HG03060 (cell line): Measurements from ENCODE around the gene ANKS3.

Source experiments
- ATAC-seq: cut with Tn5 transposase; IDR thresholded peaks from one replicate; pipeline ENCODE4 v1.9.1; 2021; ENCODE audit warnings: low read depth, moderate number of reproducible peaks; ENCODE audit not compliant: unreplicated experiment

Gene ANKS3, protein sequence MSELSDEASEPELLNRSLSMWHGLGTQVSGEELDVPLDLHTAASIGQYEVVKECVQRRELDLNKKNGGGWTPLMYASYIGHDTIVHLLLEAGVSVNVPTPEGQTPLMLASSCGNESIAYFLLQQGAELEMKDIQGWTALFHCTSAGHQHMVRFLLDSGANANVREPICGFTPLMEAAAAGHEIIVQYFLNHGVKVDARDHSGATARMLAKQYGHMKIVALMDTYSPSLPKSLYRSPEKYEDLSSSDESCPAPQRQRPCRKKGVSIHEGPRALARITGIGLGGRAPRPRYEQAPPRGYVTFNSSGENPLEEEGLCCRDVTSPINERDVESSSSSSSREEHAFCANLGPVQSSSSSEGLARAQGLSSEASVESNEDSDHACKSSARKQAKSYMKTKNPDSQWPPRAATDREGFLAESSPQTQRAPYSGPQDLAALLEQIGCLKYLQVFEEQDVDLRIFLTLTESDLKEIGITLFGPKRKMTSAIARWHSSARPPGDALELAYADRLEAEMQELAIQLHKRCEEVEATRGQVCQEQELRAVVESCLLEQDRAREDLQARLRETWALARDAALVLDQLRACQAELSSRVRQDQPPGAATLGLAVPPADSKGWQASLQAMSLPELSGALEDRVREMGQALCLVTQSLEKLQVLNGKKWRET

DNA sequence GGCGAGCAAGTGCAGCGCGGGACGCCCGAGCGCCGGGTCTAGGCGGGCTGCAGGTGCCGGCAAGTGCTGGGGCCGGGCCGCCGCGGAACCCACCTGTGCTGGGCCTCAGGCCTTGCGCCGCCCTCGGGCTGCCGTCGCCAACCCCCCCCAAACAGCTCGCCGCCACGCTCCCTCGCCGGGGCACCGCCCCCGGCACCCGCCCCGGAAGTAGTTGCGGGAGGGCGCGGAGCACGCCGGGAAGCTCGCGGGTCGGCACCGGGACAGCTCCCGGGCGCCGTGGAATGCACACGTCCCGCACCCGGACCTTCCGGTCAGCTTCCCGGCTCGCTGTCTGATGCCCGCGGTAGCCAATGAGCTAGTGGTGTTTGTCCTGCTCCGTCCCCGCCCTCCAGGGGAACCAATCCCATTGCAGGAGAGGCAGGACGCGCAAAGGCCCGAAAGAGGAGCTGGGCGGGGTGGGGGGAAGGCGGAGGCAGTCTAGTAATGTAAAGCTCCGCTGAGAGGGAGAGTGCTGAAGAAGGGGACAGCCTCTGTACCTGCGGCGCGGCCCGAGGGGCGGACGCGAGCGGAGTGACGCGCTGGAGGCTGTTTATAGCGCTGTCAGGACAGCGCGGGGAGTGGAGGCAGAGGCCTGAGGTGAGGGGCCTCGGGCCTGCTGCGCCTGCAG is at the start of gene ANKS3, which contains the start of gene DNAAF8:
TSS of gene ANKS3 (minus strand) at position 209 of the 667 bp plus-strand sequence. CDS start 4,122 bp downstream, outside the sequence.
TSS of gene DNAAF8 (plus strand) at position 475 of the 667 bp plus-strand sequence. CDS start 1,978 bp downstream, outside the sequence.
- ATAC-seq: peak; percentile 55

DNA sequence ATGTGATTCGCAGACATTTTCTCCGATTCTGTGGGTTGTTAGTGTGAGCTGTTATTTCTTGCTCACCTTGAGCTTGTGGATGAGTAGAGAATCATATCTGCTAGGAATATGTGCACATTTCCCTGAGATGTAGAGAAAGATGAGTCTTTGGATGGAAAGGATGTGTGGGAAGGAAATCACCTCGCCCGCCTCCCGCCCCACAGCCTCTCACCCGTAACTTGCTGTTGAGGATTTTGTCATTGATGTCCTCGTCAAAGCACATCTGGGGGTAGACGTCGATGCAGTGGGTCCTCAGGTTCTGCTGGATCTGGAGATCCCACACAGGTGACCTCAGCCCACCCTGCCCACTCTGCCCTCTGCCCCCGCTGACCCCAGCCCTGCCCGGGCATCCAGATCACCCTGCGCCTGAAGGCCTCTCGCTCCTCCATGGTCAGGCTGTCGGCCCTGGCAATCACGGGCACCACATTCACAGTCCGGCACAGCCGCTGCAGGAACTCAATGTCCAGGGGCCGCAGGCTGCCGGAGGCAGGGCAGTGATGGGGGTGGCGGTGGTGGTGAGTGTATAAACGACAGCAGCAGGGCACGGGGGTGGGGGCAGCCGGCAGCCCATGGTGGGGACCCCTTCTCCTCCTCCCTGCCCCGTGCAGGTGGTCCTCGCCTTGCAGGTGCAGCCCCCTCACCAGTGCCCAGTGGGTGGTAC is 49.3 kb upstream of the ANKS3 start:
- ATAC-seq: no peak

DNA sequence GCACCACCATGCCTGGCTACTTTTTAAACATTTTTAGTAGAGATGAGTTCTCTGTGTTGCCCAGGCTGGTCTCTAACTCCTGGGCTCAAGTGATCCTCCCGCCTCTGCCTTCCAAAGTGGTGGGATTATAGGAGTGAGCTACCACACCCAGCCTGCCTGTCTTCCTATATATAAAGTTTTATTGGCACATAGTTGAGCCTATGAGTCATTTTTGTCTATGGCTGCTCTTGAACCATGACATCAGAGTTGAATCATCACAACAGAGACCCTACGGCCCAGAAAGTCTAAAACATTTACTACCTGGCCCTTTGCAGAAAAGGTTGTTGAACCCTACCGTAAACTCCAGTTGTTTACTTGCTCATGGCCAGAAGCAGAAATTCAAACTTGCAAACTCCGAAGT is 46.2 kb upstream of the ANKS3 start:
- ATAC-seq: no peak

DNA sequence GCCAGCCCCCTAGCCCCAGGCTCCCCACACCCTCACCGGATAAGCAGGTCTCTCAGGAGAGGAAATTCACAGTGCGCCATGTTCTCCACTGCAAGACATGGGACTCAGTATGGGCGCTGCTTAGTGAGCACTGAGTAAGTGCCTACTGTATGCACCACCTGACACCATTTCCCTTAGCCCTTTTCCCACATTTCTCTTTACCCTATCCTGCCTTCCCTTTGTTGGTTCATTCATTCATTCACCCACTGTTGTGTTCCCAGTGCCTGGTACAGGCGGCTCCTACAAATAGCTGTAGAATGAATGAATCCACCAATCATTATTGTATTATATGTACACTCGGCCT is 44.0 kb upstream of the ANKS3 start:
- no peak for ATAC-seq

DNA sequence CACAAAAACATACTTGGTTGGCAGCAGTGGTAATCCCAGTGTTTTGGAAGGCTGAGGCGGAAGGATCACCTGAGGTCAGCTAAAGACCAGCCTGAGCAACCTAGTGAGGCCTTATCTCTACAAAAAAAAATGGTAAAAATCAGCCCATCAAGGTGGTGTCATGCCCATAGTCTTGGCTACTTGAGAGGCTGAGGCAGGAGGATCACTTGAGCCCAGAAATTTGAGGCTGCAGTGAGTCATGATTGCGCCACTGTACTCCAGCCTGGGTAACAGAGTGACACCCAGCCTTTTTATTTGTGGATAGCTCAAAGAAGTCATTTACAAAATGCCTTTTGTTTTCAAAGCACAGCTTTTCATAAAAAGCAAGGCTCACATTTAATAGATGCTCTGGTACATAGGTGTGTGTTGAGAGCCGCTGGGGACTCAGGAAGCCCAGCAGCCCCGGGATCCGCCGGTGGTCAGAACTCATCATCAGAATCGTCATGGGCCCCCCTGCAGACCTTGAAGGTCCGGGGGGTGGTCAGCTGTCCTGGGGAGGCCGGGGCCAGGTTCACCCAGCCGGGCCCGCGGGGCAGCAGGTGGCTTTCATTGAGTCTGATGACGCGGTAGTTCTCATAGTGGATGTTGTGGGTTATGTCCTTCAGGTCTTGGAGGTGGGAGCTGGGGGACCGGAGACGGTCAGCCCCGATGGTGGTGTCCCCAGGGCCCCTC is 43.4 kb upstream of the ANKS3 start:
- ATAC-seq: no peak

DNA sequence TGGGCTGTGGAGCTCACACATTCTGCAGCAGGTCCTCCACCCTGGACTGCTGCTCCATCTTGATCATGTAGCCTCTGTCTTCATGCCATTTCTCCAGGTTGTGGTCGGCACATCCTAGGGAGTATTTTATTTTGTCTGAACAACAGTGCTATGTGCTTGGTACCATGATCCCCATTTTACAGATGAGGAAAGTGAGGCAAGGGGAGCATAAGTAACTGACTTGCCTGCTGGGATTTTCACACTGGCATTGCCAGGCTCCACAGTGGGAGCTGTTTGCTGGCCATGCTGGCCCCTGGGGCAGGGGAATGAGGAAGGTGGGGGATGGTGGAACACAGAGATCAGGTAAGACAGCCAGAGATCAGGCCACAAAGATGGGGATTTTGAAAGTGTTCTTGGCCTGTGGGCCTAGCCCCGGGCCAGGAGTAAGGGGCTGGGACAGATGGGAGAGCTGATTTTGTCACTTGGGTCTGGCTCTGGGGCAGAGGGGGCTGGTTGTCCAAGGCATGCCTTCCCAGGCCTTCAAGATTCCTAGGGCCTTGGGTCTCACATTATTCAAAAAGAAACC is 42.2 kb upstream of the ANKS3 start:
- ATAC-seq: no peak

DNA sequence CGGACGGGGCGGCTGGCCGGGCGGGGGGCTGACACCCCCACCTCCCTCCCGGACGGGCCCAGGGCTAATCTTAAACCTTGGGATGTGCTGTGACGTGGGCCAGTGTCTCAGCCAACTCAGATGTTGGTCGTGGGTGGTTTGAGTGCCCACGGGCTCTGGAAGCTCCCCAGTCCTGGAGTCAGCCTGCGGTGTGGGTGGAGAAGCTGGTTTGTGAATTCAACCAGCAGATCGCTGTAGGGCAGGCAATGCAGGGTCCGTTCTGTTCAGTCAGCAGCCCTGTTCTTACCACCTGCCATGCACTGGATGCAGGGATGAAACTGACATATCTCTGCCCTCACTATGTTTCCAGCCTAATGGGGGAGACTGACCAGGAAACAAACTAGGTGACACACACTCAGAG is 40.9 kb upstream of the ANKS3 start:
- no peak for ATAC-seq

DNA sequence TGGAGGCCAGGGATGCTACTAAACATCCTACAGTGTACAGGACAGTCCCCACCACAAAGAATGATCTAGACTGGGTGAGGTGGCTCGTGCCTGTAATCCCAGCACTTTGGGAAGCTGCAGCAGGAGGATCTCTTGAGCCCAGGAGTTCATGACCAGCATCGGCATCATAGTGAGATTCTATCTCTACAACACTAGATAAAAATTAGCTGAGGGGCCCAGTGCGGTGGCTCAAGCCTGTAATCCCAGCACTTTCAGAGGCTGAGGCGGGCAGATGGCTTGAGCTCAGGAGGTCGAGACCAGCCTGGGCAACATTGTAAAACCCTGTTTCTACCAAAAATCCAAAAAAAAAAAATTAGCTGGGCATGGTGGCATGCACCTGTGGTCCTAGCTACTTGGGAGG is 38.3 kb upstream of the ANKS3 start:
- ATAC-seq: no peak

DNA sequence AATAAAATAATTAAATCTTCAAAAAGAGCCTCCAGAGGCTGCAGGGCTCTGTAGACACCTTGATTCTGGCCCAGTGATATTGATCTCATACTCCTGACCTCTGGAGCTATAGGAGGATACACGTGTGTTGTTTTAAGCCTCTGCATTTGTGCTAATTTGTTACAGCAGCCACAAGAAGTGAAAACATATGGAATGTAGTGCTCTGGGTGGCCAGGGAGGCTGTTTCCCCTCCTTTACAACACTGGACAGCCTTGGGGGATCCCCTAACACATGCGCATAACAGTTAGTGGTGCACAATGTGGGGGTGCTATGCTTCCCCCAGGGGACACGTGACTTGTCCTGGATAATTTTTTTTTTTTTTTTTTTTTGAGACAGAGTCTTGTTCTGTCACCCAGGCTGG is 37.6 kb upstream of the ANKS3 start:
- ATAC-seq: no peak

DNA sequence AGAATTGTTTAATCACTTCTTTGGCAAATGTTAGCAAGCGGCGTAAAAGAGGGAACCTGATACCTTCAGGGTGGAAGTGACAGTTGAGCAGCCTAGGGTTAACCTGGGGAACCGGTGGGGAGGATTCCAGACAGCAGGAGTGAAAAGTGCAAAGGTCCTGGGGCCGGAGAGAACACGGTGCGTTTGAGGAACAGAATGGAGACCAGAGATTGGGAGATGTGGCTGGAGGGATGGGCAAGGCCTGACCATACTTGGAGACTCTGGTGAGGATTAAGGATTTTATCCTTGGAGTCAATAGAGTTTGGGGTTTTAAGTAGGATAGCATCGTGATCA is 35.2 kb upstream of the ANKS3 start:
- no peak for ATAC-seq

DNA sequence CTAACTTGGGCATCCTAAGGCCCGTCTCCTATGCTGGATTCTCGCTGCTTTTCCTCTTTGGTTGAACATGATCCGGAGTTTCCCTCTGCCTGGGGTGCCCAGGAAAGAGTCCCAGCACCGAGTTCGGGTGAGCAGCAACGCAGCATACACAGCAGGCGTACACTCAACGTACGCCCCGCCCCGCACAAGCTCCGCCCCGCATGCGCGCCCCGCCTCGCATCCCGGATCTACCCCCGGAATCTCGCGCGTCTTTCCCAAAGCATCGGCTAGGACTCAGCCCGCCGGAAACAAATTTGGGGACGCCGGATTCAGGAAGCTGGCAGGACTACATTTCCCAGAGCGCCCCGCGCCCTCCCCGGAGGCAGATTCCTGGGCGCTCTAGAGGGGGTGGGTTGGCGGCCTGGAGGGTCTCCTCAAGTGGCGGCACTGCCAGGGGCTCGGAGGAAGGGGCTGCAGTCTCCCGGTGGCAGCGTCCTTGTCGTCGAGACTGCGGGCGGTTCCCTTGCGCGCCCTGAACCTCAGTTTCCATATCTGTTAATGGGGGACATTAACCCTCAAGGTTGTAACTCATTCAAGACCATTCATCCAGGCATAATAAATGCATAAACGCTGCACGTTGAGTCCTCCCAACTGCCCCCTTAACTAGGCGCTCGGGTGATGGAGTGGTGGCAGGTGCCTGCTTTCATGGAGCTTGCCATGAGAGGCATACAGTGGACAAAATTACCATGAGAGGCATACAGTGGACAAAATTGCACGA is 34.7 kb upstream of the ANKS3 start:
- ATAC-seq: peak; percentile 49

DNA sequence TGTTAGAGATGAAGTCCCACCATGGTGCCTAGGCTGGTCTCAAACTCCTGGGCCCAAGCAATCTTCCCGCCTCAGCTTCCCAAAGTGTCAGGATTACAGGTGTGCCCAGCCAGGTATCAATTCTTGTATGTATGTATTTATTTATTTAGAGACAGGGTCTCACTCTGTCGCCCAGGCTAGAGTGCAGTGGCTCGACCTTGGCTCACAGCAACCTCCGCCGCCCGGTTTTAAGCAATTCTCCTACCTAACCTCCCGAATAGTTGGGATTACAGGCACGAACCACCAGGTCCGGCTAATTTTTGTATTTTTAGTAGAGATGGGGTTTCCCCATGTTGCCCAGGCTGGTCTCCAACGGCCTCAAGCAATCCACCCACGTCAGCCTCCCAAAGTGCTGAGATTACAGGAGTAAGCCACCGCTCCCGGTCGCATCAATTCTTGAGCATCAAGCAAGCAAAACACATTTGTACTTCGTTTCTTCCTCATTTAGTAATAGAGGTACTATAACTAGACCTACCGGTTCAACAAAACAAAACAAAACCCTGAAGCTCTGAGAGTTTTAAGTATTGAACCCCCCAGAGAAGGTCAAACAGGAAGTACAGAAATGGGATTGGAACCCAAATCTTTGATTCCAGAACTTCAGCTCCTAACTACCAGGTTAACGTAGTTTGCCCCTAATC is 33.9 kb upstream of the ANKS3 start:
- ATAC-seq: no peak

DNA sequence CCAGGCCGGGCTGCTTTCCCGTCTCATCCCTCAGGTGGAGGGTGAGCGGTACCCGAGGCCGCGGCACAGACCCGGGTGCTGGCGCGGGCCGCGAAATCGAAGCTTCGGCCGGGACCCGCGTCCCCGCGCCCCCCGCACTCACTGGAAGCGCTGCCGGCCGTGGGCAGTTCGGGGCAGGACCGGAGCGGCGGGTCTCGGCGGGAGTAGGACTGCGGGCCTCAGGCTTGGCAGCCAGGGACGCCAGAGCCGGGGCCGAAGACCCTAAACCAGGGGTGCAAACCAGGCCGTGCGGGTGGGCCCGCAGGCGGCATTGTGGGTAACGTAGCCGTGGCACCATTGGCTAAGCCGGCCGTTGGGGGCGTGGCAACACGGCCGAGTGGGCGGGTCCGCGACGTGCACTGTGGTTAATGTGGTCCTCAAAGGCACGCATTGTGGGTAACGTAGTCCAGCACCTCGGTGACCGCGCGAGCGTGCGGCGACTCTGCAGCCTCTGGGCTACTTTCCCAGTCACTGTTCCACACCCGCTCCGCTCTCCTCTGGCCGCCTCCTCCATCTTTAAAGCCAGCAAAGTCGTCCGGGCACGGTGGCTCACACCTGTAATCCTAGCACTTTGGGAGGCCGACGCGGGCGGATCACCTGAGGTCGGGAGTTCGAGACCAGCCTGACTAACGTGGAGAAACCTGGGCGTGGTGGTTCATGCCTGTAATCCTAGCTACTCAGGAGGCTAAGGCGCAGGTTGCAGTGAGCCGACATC is 33.0 kb upstream of the ANKS3 start, which contains the start of gene ZNF500:
TSS of gene ZNF500 (minus strand) at position 288 of the 754 bp plus-strand sequence. CDS start 1,184 bp downstream, outside the sequence.
- ATAC-seq: peak; percentile 47

DNA sequence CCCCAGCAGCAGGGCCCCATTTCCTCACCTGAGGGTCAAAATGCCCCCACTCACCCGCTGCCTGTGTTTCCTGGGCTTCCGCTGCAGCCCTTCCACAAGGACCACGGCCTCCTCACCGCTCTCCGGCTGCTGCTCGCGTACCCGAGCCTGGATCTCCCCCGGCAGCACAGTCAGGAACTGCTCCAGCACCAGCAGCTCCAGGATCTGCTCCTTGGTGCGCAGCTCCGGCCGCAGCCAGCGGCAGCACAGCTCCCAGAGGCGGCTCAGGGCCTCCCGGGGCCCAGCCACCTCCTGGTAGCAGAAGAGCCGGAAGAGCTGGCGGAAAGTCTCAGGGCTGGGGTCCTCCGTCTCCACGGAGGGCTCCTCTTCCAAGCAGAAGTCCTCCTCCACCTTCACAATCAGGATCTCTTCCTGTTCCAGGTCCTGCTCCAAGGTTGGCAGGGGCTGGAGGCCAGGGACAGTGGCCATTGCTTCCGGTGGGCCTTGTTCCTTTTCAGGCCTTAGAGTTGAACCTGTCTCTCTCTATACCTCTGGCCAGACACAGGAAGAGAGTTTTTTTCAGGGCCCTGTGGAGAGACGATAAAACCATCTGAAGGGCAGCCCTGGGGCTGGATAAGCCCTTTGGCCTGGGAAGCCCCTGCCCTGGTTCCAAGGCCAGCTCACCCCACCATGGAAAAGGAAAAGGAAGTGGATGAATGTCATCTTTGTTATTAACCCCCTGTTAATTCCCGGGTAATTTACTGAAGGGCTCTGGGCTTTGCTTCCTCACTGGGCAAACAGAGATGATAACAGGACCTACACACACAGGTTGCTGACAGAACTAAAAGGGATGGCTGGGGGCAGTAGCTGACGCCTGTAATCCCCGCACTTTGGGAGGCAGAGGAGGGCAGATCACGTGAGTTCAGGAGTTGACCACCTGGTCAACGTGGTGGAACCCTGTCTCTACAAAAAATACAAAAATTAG is 31.7 kb upstream of the ANKS3 start:
- no peak for ATAC-seq

DNA sequence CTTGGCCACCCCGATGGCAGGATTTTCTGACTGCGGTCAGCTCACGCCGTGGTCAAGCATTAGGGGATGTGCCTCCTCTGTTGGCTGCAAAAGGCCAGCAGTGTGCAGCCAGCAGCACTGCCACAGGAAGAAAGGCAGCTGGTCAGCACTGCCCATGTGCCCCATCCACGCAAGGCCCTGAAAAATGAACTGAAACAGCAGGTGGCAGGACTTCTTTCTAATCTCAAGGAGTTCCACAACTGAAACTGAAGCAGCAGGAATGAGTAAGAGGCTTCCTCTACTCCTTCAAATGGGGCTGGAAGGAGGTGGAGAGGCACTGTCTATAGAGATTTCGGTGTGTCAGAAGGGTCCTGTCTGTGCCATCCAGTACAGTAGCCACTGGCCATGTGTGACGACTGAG is 29.7 kb upstream of the ANKS3 start:
- no peak for ATAC-seq

DNA sequence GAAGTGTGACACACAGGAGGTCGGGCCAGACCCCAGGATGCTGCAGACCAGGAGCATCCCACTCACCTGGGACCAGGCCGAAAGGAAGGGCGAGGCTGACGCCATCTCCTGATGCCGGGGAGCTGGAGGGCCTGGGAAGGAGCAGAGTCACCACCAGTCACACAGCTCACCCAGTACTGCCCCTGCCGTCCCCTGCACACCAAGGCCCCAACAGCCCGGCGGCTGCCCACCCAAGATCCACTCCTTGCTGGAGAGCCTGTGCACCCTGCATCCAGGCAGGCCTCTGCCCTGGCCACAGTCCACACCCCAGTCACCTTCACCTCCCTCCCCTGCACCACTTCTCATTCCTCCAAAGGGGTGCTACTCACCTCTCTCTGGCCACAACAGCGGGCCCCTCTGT is 28.1 kb upstream of the ANKS3 start:
- ATAC-seq: no peak
